Endothelial cell of umbilical vein (primary cell): ENCODE measurements around the gene PGA3. TPM values are rescaled to one million over a fixed set of nuclear protein-coding genes. Genes with fewer than 3 reads are reported as not detected.

ENCODE experiments used
- BruUV-seq: library from RNA; stranded (reverse); fragments of 400-500 nt; replicated peaks from 2 replicates; lab custom pipeline; 2021; lab: Mats Ljungman, UMichigan
- CTCF ChIA-PET: fragments of 300-600, 350-600 bp; sonication (Branson Sonifier 250); formaldehyde crosslinking; loops from one replicate; lab custom pipeline; 2021; ENCODE audit warnings: antibody characterized with exemption, inconsistent platforms; lab: Charles Lee
- POLR2A ChIA-PET: fragments of 300-600, 350-600 bp; sonication (Branson Sonifier 250); formaldehyde crosslinking; loops from one replicate; lab custom pipeline; 2021; ENCODE audit warnings: antibody characterized with exemption, inconsistent platforms; lab: Charles Lee
- DNase-seq: peaks from one replicate; pipeline ENCODE4 v3.0.0-alpha.2; 2011; ENCODE audit warnings: low read depth, low spot score
- FAIRE-seq: peaks from 2 replicates; lab custom pipeline; 2011; peaks lifted over from hg19 to GRCh38; lab: Jason Lieb, UNC
- H2AFZ ChIP-seq: 2 replicates; pipeline ENCODE4 v1.6.0; 2012; ENCODE audit warnings: low read depth, low read length, control low read depth, inconsistent platforms
- H3K27ac ChIP-seq: 2 replicates; pipeline ENCODE4 v1.5.1; 2011; ENCODE audit warnings: low read depth, mild to moderate bottlenecking, control low read depth, low read length, moderate library complexity; ENCODE audit not compliant: insufficient read depth
- H3K27me3 ChIP-seq, 2 experiments: 2 replicates each; pipeline versions ENCODE4 v1.6.0 to v1.6.1; 2011; ENCODE audit warnings: low read length in 2 of 2, mixed read lengths in 1 of 2; ENCODE audit not compliant: control insufficient read depth in 2 of 2, insufficient read depth in 2 of 2
- H3K36me3 ChIP-seq, 2 experiments: 2 replicates in 1 of 2; 3 replicates in 1 of 2; pipeline ENCODE4 v1.5.1; 2011; ENCODE audit warnings: low read length in 2 of 2, mild to moderate bottlenecking in 1 of 2, moderate library complexity in 1 of 2; ENCODE audit not compliant: control insufficient read depth in 2 of 2, insufficient read depth in 2 of 2; ENCODE audit errors: extremely low read depth in 1 of 2
- H3K4me1 ChIP-seq: 3 replicates; pipeline ENCODE4 v1.5.1; 2011; ENCODE audit warnings: mild to moderate bottlenecking, low read length; ENCODE audit not compliant: control insufficient read depth, insufficient read depth; ENCODE audit errors: extremely low read depth
- H3K4me2 ChIP-seq: 2 replicates; pipeline ENCODE4 v1.6.1; 2011; ENCODE audit warnings: low read length, control low read depth, mixed read lengths; ENCODE audit not compliant: insufficient read depth
- H3K4me3 ChIP-seq, 3 experiments: fragments of 200-600 bp in 1 of 3; sonication (generic), shearing (Covaris generic) in 1 of 3; replicated peaks in 1 of 3; 2 replicates each; pipeline ENCODE4 v1.5.1; 2011 to 2016; ENCODE audit warnings: control low read depth in 3 of 3, low read length in 3 of 3, mild to moderate bottlenecking in 2 of 3, inconsistent platforms in 1 of 3, low read depth in 1 of 3, moderate library complexity in 1 of 3; ENCODE audit not compliant: insufficient read depth in 1 of 3
- H3K79me2 ChIP-seq: 2 replicates; pipeline ENCODE4 v1.6.0; 2012; ENCODE audit warnings: low read length, inconsistent platforms; ENCODE audit not compliant: control insufficient read depth, insufficient read depth
- H3K9ac ChIP-seq: replicated peaks from 2 replicates; pipeline ENCODE3; 2011; ENCODE audit warnings: low read length, control low read depth; ENCODE audit not compliant: insufficient read depth; ENCODE audit errors: extremely low read depth
- H3K9me1 ChIP-seq: replicated peaks from 3 replicates; pipeline ENCODE4 v1.6.0; 2011; ENCODE audit warnings: mild to moderate bottlenecking, low read length; ENCODE audit not compliant: control insufficient read depth, insufficient read depth; ENCODE audit errors: extremely low read depth
- H3K9me3 ChIP-seq: replicated peaks from 2 replicates; pipeline ENCODE4 v1.5.1; 2012; ENCODE audit warnings: low read length, inconsistent platforms; ENCODE audit not compliant: control insufficient read depth, insufficient read depth
- H4K20me1 ChIP-seq: replicated peaks from 2 replicates; pipeline ENCODE3; 2011; ENCODE audit warnings: mild to moderate bottlenecking, low read length; ENCODE audit not compliant: control insufficient read depth, insufficient read depth; ENCODE audit errors: extremely low read depth
- CTCF ChIP-seq, 2 donors: IDR thresholded peaks; 1 replicate in 1 of 2; 2 replicates in 1 of 2; pipeline ENCODE4 v1.5.1; 2011; ENCODE audit warnings: low read length in 2 of 2, mild to moderate bottlenecking in 2 of 2, moderate library complexity in 2 of 2, control low read depth in 1 of 2, inconsistent platforms in 1 of 2, low read depth in 1 of 2; ENCODE audit not compliant: insufficient read depth in 1 of 2; ENCODE audit errors: extremely low read depth in 1 of 2
- EZH2 ChIP-seq: IDR thresholded peaks from 2 replicates; pipeline ENCODE4 v1.6.1; 2012; ENCODE audit warnings: borderline replicate concordance, low read depth, mild to moderate bottlenecking, moderate library complexity, low read length, inconsistent platforms; ENCODE audit not compliant: severe bottlenecking
- FOS ChIP-seq: IDR thresholded peaks from 2 replicates; pipeline ENCODE4 v1.6.1; 2011; ENCODE audit warnings: mild to moderate bottlenecking, low read length, moderate library complexity, borderline replicate concordance; ENCODE audit not compliant: insufficient read depth
- GATA2 ChIP-seq: IDR thresholded peaks from 2 replicates; pipeline ENCODE4 v1.7.0; 2011; ENCODE audit warnings: low read depth, mild to moderate bottlenecking, moderate library complexity, mixed read lengths, low read length; ENCODE audit not compliant: insufficient read length, insufficient read depth
- JUN ChIP-seq: IDR thresholded peaks from 2 replicates; pipeline ENCODE4 v1.6.1; 2011; ENCODE audit warnings: borderline replicate concordance, low read depth; ENCODE audit not compliant: insufficient read length, insufficient read depth
- MAX ChIP-seq: IDR thresholded peaks from 2 replicates; pipeline ENCODE4 v1.6.1; 2011; ENCODE audit not compliant: insufficient read depth, insufficient read length
- MYC ChIP-seq: IDR thresholded peaks from one replicate; pipeline ENCODE4 v1.6.1; 2011; ENCODE audit warnings: mild to moderate bottlenecking, low read depth, low read length
- POLR2A ChIP-seq: IDR thresholded peaks from 2 replicates; pipeline ENCODE4 v1.6.1; 2012; ENCODE audit warnings: low read depth, mild to moderate bottlenecking, control low read depth, low read length
- POLR2AphosphoS5 ChIP-seq: IDR thresholded peaks from 2 replicates; pipeline ENCODE4 v1.6.1; 2012; ENCODE audit warnings: low read depth, mild to moderate bottlenecking, control low read depth, low read length, moderate library complexity; ENCODE audit not compliant: insufficient read depth
- dilution Hi-C: fragments of 300-500 bp; cut with MboI; formaldehyde crosslinking; loops from one replicate; pipeline ENCODE4 v1.15.0; 2019; ENCODE audit warnings: low sequenced_read_pairs; ENCODE audit not compliant: extremely low pct_ligation_motif_present
- intact Hi-C: fragments of 100-400 bp; cut with micrococcal nuclease; formaldehyde crosslinking; loops from one replicate; pipeline ENCODE4 v1.10.0; 2022
- polyA plus RNA-seq, 4 experiments: library from polyadenylated mRNA; depleted of rRNA in 3 of 4; stranded (reverse) in 3 of 4; unstranded in 1 of 4; fragments of >200 nt; gene quantifications; 2 replicates each; pipeline versions ENCODE4 v1.2.1 to v1.2.3, GENCODE V29; 2011 to 2012; ENCODE audit warnings: missing spikeins in 1 of 4
- total RNA-seq: library from RNA; stranded (reverse); gene quantifications from 2 replicates; pipeline ENCODE4 v1.2.3, GENCODE V29; 2021

The PGA3 gene
- total and polyA plus RNA-seq, 2 donors (not counting 3 experiments of a cell fraction or from before 2014, with no cell fraction given), result not detected

- ChIA-PET POLR2A (no interaction called here), CTCF (interaction anchor here (0.7 to 3.2 kb wide), 6 partner anchors 9 to 30 kb away, joined by 3 to 12 read pairs (median 4); no protein-coding TSS in a partner anchor)
- intact Hi-C loops (loop anchor here (10.0 kb wide), 1 partner anchor 324 kb away; no protein-coding TSS in a partner anchor), dilution Hi-C loops (no loop called here)
- Histone ChIP-seq H3K4me1 (peaks cover 31% of the 10 kb centered on the region), H3K36me3 (no peaks in the 10 kb centered on the region), H4K20me1 (no peaks in the 10 kb centered on the region), H3K4me2 (no peak overlapping the region), H3K9ac (peak overlapping the region; percentile 54), H3K4me3 (no peak overlapping the region), H3K9me3 (no peaks in the 10 kb centered on the region), H3K27me3 (no peaks in the 10 kb centered on the region), H3K79me2 (peaks cover 40% of the 10 kb centered on the region), H2AFZ (no peak overlapping the region), H3K9me1 (no peaks in the 10 kb centered on the region), H3K27ac (peak overlapping the region; percentile 60)
- DNase-seq, result peak; percentile 75
- TF ChIP-seq POLR2A (no peak), CTCF (IDR thresholded peaks at IDR 0.05; ENCODE audit: extremely low read depth in 1 of 2, insufficient read depth in 1 of 2, low read depth in 1 of 2, low read length in 2 of 2) (no peak), POLR2AphosphoS5 (no peak), FOS (no peak), JUN (no peak), EZH2 (no peak), MAX (no peak), GATA2 (no peak), MYC (no peak)
- FAIRE-seq, result peak; percentile 35
- BruUV-seq, result no TSS peak
Observed at GRCh38 chr11:61158691-61159381, 44.5 kb upstream of the PGA3 start.
